H1 (cell line): ENCODE data around the gene RGL3. TPM values are rescaled to one million over a fixed set of nuclear protein-coding genes. Genes with fewer than 3 reads are reported as not detected.

Source experiments
- CTCF ChIA-PET: fragments of 300-600 bp; sonication (Branson Sonifier 250); formaldehyde crosslinking; loops from one replicate; lab custom pipeline; 2021; ENCODE audit not compliant: partially characterized antibody; lab: Charles Lee
- POLR2A ChIA-PET: fragments of 300-600 bp; sonication (Branson Sonifier 250); formaldehyde crosslinking; loops from one replicate; lab custom pipeline; 2021; ENCODE audit warnings: inconsistent platforms; ENCODE audit not compliant: partially characterized antibody; lab: Charles Lee
- DNase-seq, 2 experiments: peaks; one replicate each; pipeline versions ENCODE4 v3.0.0 to v3.0.0-alpha.2; 2010 to 2022; ENCODE audit warnings: low spot score in 2 of 2, low read depth in 1 of 2, mixed read lengths in 1 of 2
- FAIRE-seq: peaks from 2 replicates; lab custom pipeline; 2011; peaks lifted over from hg19 to GRCh38; lab: Jason Lieb, UNC
- H2AFZ ChIP-seq: 2 replicates; pipeline ENCODE4 v1.8.1; 2012; ENCODE audit warnings: low read length, inconsistent platforms
- H2AK5ac ChIP-seq: 2 replicates; pipeline ENCODE4 v1.6.1; 2013; ENCODE audit warnings: low read depth, low read length
- H2BK120ac ChIP-seq: replicated peaks from 2 replicates; pipeline ENCODE3; 2013; ENCODE audit warnings: low read depth, low read length, inconsistent platforms
- H2BK12ac ChIP-seq: 2 replicates; pipeline ENCODE4 v1.6.1; 2013; ENCODE audit warnings: low read depth, low read length
- H2BK15ac ChIP-seq: 2 replicates; pipeline ENCODE4 v1.6.1; 2013; ENCODE audit warnings: low read length
- H2BK20ac ChIP-seq: 2 replicates; pipeline ENCODE4 v1.6.1; 2013; ENCODE audit warnings: low read length
- H2BK5ac ChIP-seq: 2 replicates; pipeline ENCODE4 v1.6.1; 2013; ENCODE audit warnings: low read depth, low read length
- H3K14ac ChIP-seq: 2 replicates; pipeline ENCODE4 v1.6.1; 2013; ENCODE audit warnings: inconsistent platforms; ENCODE audit not compliant: insufficient read length
- H3K18ac ChIP-seq: 2 replicates; pipeline ENCODE4 v1.6.1; 2013; ENCODE audit warnings: low read length; ENCODE audit errors: extremely low read depth
- H3K23ac ChIP-seq: 2 replicates; pipeline ENCODE4 v1.6.1; 2013; ENCODE audit warnings: inconsistent platforms; ENCODE audit not compliant: insufficient read length
- H3K23me2 ChIP-seq: 2 replicates; pipeline ENCODE4 v1.6.1; 2013; ENCODE audit warnings: low read depth, low read length
- H3K27ac ChIP-seq: 2 replicates; pipeline ENCODE4 v1.6.1; 2011; ENCODE audit warnings: low read depth, low read length, inconsistent platforms
- H3K27me3 ChIP-seq, 4 experiments: replicated peaks in 1 of 4; 1 replicate in 1 of 4; 2 replicates in 3 of 4; pipeline versions ENCODE4 v1.6.1 to v1.8.1; 2011 to 2013; ENCODE audit warnings: low read length in 3 of 4, mild to moderate bottlenecking in 3 of 4, inconsistent platforms in 2 of 4, mixed read lengths in 2 of 4, moderate library complexity in 1 of 4; ENCODE audit not compliant: control insufficient read depth in 3 of 4, insufficient read depth in 3 of 4; ENCODE audit errors: extremely low read depth in 1 of 4
- H3K36me3 ChIP-seq, 4 experiments: 2 replicates each; pipeline versions ENCODE4 v1.6.1 to v1.8.1; 2011 to 2013; ENCODE audit warnings: mild to moderate bottlenecking in 4 of 4, low read length in 3 of 4, moderate library complexity in 2 of 4, control low read depth in 1 of 4, inconsistent platforms in 1 of 4; ENCODE audit not compliant: insufficient read depth in 4 of 4, control insufficient read depth in 2 of 4
- H3K4ac ChIP-seq: replicated peaks from 2 replicates; pipeline ENCODE3; 2013; ENCODE audit warnings: low read length, low read depth, mixed read lengths, inconsistent platforms; ENCODE audit not compliant: insufficient read length
- H3K4me1 ChIP-seq, 4 experiments: replicated peaks in 1 of 4; 1 replicate in 1 of 4; 2 replicates in 3 of 4; pipeline versions ENCODE4 v1.6.1 to v1.8.1; 2011 to 2013; ENCODE audit warnings: low read length in 3 of 4, inconsistent platforms in 2 of 4, mixed read lengths in 1 of 4; ENCODE audit not compliant: insufficient read depth in 4 of 4, control insufficient read depth in 3 of 4
- H3K4me2 ChIP-seq, 2 experiments: 2 replicates each; pipeline versions ENCODE4 v1.6.1 to v1.8.1; 2011 to 2013; ENCODE audit warnings: low read depth in 2 of 2, low read length in 2 of 2, control low read depth in 1 of 2, inconsistent platforms in 1 of 2, mild to moderate bottlenecking in 1 of 2; ENCODE audit not compliant: insufficient read depth in 1 of 2
- H3K4me3 ChIP-seq, 4 experiments: fragments of 200-600, 300-600 bp in 1 of 4; sonication (generic), shearing (Covaris generic), sonication (Bioruptor Twin) in 1 of 4; 2 replicates each; pipeline versions ENCODE4 v1.5.1 to v1.8.1; 2011 to 2016; ENCODE audit warnings: low read length in 4 of 4, low read depth in 3 of 4, control low read depth in 2 of 4, inconsistent platforms in 2 of 4, mild to moderate bottlenecking in 2 of 4, mixed read lengths in 1 of 4, moderate library complexity in 1 of 4; ENCODE audit not compliant: insufficient read depth in 2 of 4; ENCODE audit errors: extremely low read depth in 1 of 4
- H3K56ac ChIP-seq: replicated peaks from 2 replicates; pipeline ENCODE3; 2013; ENCODE audit warnings: low read depth, mild to moderate bottlenecking, mixed read lengths, low read length, inconsistent platforms; ENCODE audit not compliant: insufficient read length
- H3K79me1 ChIP-seq: 2 replicates; pipeline ENCODE4 v1.6.1; 2013; ENCODE audit warnings: low read depth, low read length, control low read depth
- H3K79me2 ChIP-seq, 2 experiments: 2 replicates each; pipeline versions ENCODE4 v1.6.1 to v1.8.1; 2012 to 2013; ENCODE audit warnings: low read length in 2 of 2, mild to moderate bottlenecking in 2 of 2, inconsistent platforms in 1 of 2; ENCODE audit not compliant: insufficient read depth in 2 of 2, control insufficient read depth in 1 of 2
- H3K9ac ChIP-seq, 4 experiments: replicated peaks in 1 of 4; 1 replicate in 1 of 4; 2 replicates in 3 of 4; pipeline versions ENCODE4 v1.6.1 to v1.8.1; 2011 to 2013; ENCODE audit warnings: low read depth in 3 of 4, low read length in 3 of 4, control low read depth in 2 of 4, mild to moderate bottlenecking in 2 of 4, moderate library complexity in 2 of 4, inconsistent platforms in 1 of 4; ENCODE audit errors: extremely low read depth in 1 of 4
- H3K9me3 ChIP-seq, 2 experiments: 2 replicates each; pipeline versions ENCODE4 v1.6.1 to v1.8.1; 2012 to 2013; ENCODE audit warnings: mild to moderate bottlenecking in 2 of 2, moderate library complexity in 2 of 2, control low read depth in 1 of 2, inconsistent platforms in 1 of 2, low read depth in 1 of 2, low read length in 1 of 2, mixed read lengths in 1 of 2; ENCODE audit not compliant: insufficient read depth in 2 of 2
- H4K20me1 ChIP-seq, 2 experiments: replicated peaks in 1 of 2; 2 replicates each; pipeline versions ENCODE3 to v1.8.1; 2011 to 2013; ENCODE audit warnings: inconsistent platforms in 2 of 2, low read length in 2 of 2, mild to moderate bottlenecking in 1 of 2; ENCODE audit not compliant: insufficient read depth in 2 of 2, control insufficient read depth in 1 of 2
- H4K5ac ChIP-seq: 2 replicates; pipeline ENCODE4 v1.6.1; 2013; ENCODE audit warnings: low read length, low read depth, mixed read lengths, inconsistent platforms; ENCODE audit not compliant: insufficient read length
- H4K8ac ChIP-seq: 2 replicates; pipeline ENCODE4 v1.8.0; 2013; ENCODE audit warnings: mild to moderate bottlenecking, moderate library complexity, low read length, inconsistent platforms; ENCODE audit not compliant: insufficient read depth; ENCODE audit errors: extremely low read depth
- H4K91ac ChIP-seq: replicated peaks from 2 replicates; pipeline ENCODE3; 2013; ENCODE audit warnings: low read length, mixed read lengths, inconsistent platforms; ENCODE audit not compliant: insufficient read length
- CBX8 ChIP-seq: fragments of 300-800, 300-1000 bp; sonication (generic); IDR thresholded peaks from 2 replicates; pipeline ENCODE4 v1.7.1; 2016; ENCODE audit warnings: low read depth, low read length, borderline replicate concordance
- CEBPB ChIP-seq: IDR thresholded peaks from 2 replicates; pipeline ENCODE4 v1.6.1; 2012; ENCODE audit warnings: low read depth, low read length
- HDAC2 ChIP-seq, 2 experiments: fragments of 300-600 bp in 1 of 2; sonication (generic) in 1 of 2; IDR thresholded peaks; 2 replicates each; pipeline ENCODE4 v1.6.1; 2011 to 2012; ENCODE audit warnings: low read depth in 2 of 2, low read length in 2 of 2, mild to moderate bottlenecking in 2 of 2, moderate library complexity in 2 of 2, borderline replicate concordance in 1 of 2, inconsistent platforms in 1 of 2
- KDM1A ChIP-seq: fragments of 200-600, 300-600 bp; sonication (generic); IDR thresholded peaks from 2 replicates; pipeline ENCODE4 v1.7.1; 2016; ENCODE audit warnings: mild to moderate bottlenecking, low read length, borderline replicate concordance
- KDM5A ChIP-seq: fragments of 200-600 bp; IDR thresholded peaks from 2 replicates; pipeline ENCODE4 v1.7.1; 2012; ENCODE audit warnings: mild to moderate bottlenecking, low read length, inconsistent platforms, mixed read lengths
- WGBS, 2 experiments: shearing (Covaris generic) in 1 of 2; methylation state at CpG; one replicate each; pipeline versions ENCODE4 v1.1.6 to v1.1.7; 2013 to 2015; ENCODE audit warnings: low lambda C conversion rate in 2 of 2, mixed read lengths in 2 of 2, inconsistent platforms in 1 of 2, low coverage in 1 of 2, missing lambda C conversion rate in 1 of 2; ENCODE audit not compliant: insufficient replicate concordance in 2 of 2, insufficient coverage in 1 of 2, insufficient read length in 1 of 2; ENCODE audit errors: extremely low coverage in 1 of 2, missing lambda C conversion rate in 1 of 2; 5-methylcytosine and 5-hydroxymethylcytosine counted together
- polyA plus RNA-seq, 7 experiments: library from polyadenylated mRNA; depleted of rRNA in 3 of 7; stranded (reverse) in 5 of 7; unstranded in 2 of 7; fragments of >200 nt in 5 of 7; fragments of 200-250 nt in 2 of 7; gene quantifications; 1 replicate in 5 of 7; 2 replicates in 1 of 7; 4 replicates in 1 of 7; pipeline versions ENCODE4 v1.2.1 to v1.2.3, GENCODE V29; 2011 to 2013; ENCODE audit warnings: missing spikeins in 2 of 7, mixed read lengths in 2 of 7
- total RNA-seq: library from RNA; stranded (reverse); fragmentation: NEBNext Ultra II Directional; extraction: Animal tissue kit (Norgen Biotek cat#: 25700); gene quantifications from 2 replicates; pipeline ENCODE4 v1.2.1, GENCODE V29; 2021
- TF ChIP-seq, protein P1 (sequence below): IDR thresholded peaks from 2 replicates; pipeline ENCODE4 v1.6.1; 2012; ENCODE audit warnings: inconsistent platforms

Gene RGL3
- total and polyA plus RNA-seq, 2 of the 8 experiments (the other 6 are each of a cell fraction or from before 2014, with no cell fraction given) = 36.9 to 40.9 TPM

DNA sequence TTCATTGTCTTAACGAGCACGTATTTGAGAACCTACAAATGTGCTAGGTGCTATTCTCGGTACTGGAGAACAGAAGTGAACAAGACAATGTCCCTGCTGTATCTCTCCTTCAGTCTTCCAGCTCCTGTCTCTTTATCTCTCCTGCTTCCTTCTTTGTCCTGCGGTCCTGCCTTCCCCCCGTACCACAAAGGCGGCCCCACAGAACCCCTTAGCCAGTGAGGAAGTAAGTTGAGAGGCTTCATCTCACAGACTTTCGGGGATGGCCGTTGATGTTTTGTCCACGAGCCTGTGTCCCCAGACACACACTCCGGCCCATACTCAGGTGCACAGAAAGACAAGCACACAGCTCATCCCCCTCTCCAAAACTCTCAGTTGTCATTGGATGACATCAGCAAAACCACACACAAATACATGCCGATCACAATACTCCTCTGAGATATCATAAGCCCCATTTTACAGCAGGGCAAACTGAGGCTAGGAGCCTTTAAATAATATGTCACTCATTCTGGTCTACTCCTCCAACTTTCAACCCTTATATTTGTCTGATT lies 45.2 kb downstream of the RGL3 start:
- no peak overlapping the region for H3K4ac ChIP-seq
- H2AFZ ChIP-seq = no peak overlapping the region
- H3K23me2 ChIP-seq = peaks cover 7% of the 10 kb centered on the region
- no peak overlapping the region for H2BK20ac ChIP-seq
- no peaks in the 10 kb centered on the region for H3K36me3 ChIP-seq
- H3K27me3 ChIP-seq = no peaks in the 10 kb centered on the region
- peak overlapping the region; percentile 67 to 90 (median 71); a peak in 7 of 8 replicates for H3K4me3 ChIP-seq
- TF ChIP-seq KDM5A (no peak), CEBPB (no peak), HDAC2 (IDR thresholded peaks at IDR 0.05; ENCODE audit: borderline replicate concordance in 1 of 2, low read depth in 2 of 2, low read length in 2 of 2) (peak in 1 of 2 experiments; percentile 100; a peak in 2 of 4 replicates), CBX8 (no peak), KDM1A (peak; percentile 100)
- TF ChIP-seq, protein P1, sequence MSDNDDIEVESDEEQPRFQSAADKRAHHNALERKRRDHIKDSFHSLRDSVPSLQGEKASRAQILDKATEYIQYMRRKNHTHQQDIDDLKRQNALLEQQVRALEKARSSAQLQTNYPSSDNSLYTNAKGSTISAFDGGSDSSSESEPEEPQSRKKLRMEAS = no peak
- no peaks in the 10 kb centered on the region; the same call in 1 of the 2 replicates for H3K79me1 ChIP-seq
- H3K56ac ChIP-seq = no peak overlapping the region
- no peak for DNase-seq
- H2BK120ac ChIP-seq = no peak overlapping the region
- no peak overlapping the region for H4K5ac ChIP-seq
- no peak overlapping the region for H2BK15ac ChIP-seq
- no peak overlapping the region for H2BK5ac ChIP-seq
- H3K18ac ChIP-seq = no peak overlapping the region
- H3K23ac ChIP-seq = no peak overlapping the region
- peaks cover 0 to 4% of the 10 kb centered on the region in 2 experiments for H4K20me1 ChIP-seq
- H3K9me3 ChIP-seq = no peaks in the 10 kb centered on the region
- peak overlapping the region; percentile 45; the same call in 1 of the 2 replicates for H2AK5ac ChIP-seq
- no peak overlapping the region for H3K27ac ChIP-seq
- peaks cover 0 to 10% (median 8%) of the 10 kb centered on the region in 4 experiments; a peak in 6 of 7 replicates for H3K4me1 ChIP-seq
- no peak overlapping the region; a peak in 1 of 7 replicates for H3K9ac ChIP-seq
- FAIRE-seq = no peak
- CTCF ChIA-PET = interaction anchor here (0.6 to 16.8 kb wide), 7 partner anchors 9 to 1511 kb away, joined by 3 to 192 read pairs (median 16); partner anchors contain the start of genes EPOR, ODAD3, PRKCSH and TSPAN16
- H4K91ac ChIP-seq = no peak overlapping the region
- POLR2A ChIA-PET = interaction anchor here (0.9 to 5.2 kb wide), 20 partner anchors 8 to 140 kb away, joined by 3 to 34 read pairs (median 8); partner anchors contain the start of genes CCDC159, EPOR, ODAD3 and PRKCSH
- 87% methylated on average over 11 of the region's 11 CpGs; no CpG with 5 or more reads in 1 of the 2 experiments for WGBS, 2 experiments
- no peak overlapping the region for H3K14ac ChIP-seq
- no peaks in the 10 kb centered on the region for H3K79me2 ChIP-seq
- no peak overlapping the region for H4K8ac ChIP-seq
- peak overlapping the region; percentile 74 to 79 for H3K4me2 ChIP-seq
- no peak overlapping the region; the same call in 1 of the 2 replicates for H2BK12ac ChIP-seq
